ENCODE data around the gene B3GNT2. TPM values are rescaled to one million over a fixed set of nuclear protein-coding genes. Genes with fewer than 3 reads are reported as not detected.
"Not testable (repeated sequence)": the region's sequence is repeated elsewhere in the genome, so short reads cannot be mapped to it uniquely, and the experiment has no call there.

The B3GNT2 gene
- polyA plus RNA-seq, 4 donors, result 13.4 to 24.7 (median 19.2) TPM

- no peak overlapping the region for H3K4me3 ChIP-seq (ENCODE audit: low read depth in 1 of 3, low read length in 3 of 3)
- H3K27me3 ChIP-seq (ENCODE audit: control insufficient read depth in 3 of 3, insufficient read depth in 3 of 3, low read length in 3 of 3), result no peaks in the 10 kb centered on the region
- H3K36me3 ChIP-seq (ENCODE audit: control insufficient read depth in 3 of 3, insufficient read depth in 2 of 3, low read depth in 1 of 3, low read length in 3 of 3), result peaks cover 0 to 6% (median 0%) of the 10 kb centered on the region in 3 donors
- no peak overlapping the region for H3K27ac ChIP-seq (ENCODE audit: low read depth in 1 of 3, low read length in 2 of 3)
- no peaks in the 10 kb centered on the region for H3K9me3 ChIP-seq (ENCODE audit: control insufficient read depth in 2 of 2, insufficient read depth in 1 of 2, low read depth in 1 of 2, low read length in 1 of 2)
- DNase-seq (no peak), FAIRE-seq (no peak)
- H3K4me1 ChIP-seq (ENCODE audit: control insufficient read depth in 3 of 3, insufficient read depth in 2 of 3, low read depth in 1 of 3, low read length in 2 of 3), result no peaks in the 10 kb centered on the region
- 81 to 93% (median 90%) methylated on average over 6 of the region's 6 CpGs for WGBS, 3 donors
Observed at GRCh38 chr2:62156861-62157496, 38.9 kb upstream of the B3GNT2 start.

DNA sequence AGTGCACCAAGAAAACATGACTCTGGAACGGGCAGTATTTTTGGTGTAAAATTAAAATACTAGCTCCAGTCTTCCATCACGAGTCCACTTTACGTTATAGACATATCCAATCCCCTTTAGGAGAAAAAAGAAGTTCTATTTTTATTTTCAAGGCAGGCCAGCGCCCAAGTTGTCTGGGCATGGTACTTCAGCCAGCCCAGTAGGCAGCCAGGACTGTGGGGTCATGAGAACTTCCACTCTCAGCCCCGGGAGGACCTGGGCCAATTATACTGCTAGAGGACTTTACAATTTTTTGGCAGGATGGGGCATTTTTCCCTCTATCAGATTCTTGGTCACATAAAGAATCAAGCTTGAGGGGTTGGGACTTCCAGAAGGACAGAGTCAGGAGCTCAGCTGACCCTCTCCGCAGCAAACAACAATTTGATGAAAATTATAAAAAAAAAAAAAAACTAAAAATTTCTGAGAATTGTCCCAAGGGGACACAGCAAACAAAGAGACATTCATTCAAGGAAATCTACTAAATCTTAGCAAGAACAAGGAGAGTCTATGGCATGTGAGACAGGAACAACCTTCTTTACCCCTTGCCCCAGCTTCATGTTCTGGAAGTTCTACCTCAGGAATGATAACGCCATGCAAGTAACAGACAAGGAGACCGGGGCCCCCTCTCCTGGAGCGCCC is 37.3 kb upstream of the B3GNT2 start:
- DNase-seq (no peak), FAIRE-seq (no peak)
- H3K27ac ChIP-seq (ENCODE audit: low read depth in 1 of 3, low read length in 2 of 3), result no peak overlapping the region
- H3K9me3 ChIP-seq (ENCODE audit: control insufficient read depth in 2 of 2, insufficient read depth in 1 of 2, low read depth in 1 of 2, low read length in 1 of 2), result no peaks in the 10 kb centered on the region
- no peaks in the 10 kb centered on the region for H3K4me1 ChIP-seq (ENCODE audit: control insufficient read depth in 3 of 3, insufficient read depth in 2 of 3, low read depth in 1 of 3, low read length in 2 of 3)
- H3K27me3 ChIP-seq (ENCODE audit: control insufficient read depth in 3 of 3, insufficient read depth in 3 of 3, low read length in 3 of 3), result no peaks in the 10 kb centered on the region
- peaks cover 0 to 6% (median 0%) of the 10 kb centered on the region in 3 donors for H3K36me3 ChIP-seq (ENCODE audit: control insufficient read depth in 3 of 3, insufficient read depth in 2 of 3, low read depth in 1 of 3, low read length in 3 of 3)
- WGBS, 3 donors, result 91 to 95% (median 95%) methylated on average over 9 of the region's 9 CpGs
- H3K4me3 ChIP-seq (ENCODE audit: low read depth in 1 of 3, low read length in 3 of 3), result no peak overlapping the region

GRCh38 chr2:62160691-62161090 is 35.2 kb upstream of the B3GNT2 start:
- 96 to 97% (median 96%) methylated on average over 9 of the region's 9 CpGs for WGBS, 3 donors
- not testable (repeated sequence) for H3K4me3 ChIP-seq (ENCODE audit: low read depth in 1 of 3, low read length in 3 of 3); H3K27ac ChIP-seq (ENCODE audit: low read depth in 1 of 3, low read length in 2 of 3); DNase-seq; H3K4me1 ChIP-seq (ENCODE audit: control insufficient read depth in 3 of 3, insufficient read depth in 2 of 3, low read depth in 1 of 3, low read length in 2 of 3); H3K27me3 ChIP-seq (ENCODE audit: control insufficient read depth in 3 of 3, insufficient read depth in 3 of 3, low read length in 3 of 3); H3K9me3 ChIP-seq (ENCODE audit: control insufficient read depth in 2 of 2, insufficient read depth in 1 of 2, low read depth in 1 of 2, low read length in 1 of 2); H3K36me3 ChIP-seq (ENCODE audit: control insufficient read depth in 3 of 3, insufficient read depth in 2 of 3, low read depth in 1 of 3, low read length in 3 of 3); FAIRE-seq

DNA sequence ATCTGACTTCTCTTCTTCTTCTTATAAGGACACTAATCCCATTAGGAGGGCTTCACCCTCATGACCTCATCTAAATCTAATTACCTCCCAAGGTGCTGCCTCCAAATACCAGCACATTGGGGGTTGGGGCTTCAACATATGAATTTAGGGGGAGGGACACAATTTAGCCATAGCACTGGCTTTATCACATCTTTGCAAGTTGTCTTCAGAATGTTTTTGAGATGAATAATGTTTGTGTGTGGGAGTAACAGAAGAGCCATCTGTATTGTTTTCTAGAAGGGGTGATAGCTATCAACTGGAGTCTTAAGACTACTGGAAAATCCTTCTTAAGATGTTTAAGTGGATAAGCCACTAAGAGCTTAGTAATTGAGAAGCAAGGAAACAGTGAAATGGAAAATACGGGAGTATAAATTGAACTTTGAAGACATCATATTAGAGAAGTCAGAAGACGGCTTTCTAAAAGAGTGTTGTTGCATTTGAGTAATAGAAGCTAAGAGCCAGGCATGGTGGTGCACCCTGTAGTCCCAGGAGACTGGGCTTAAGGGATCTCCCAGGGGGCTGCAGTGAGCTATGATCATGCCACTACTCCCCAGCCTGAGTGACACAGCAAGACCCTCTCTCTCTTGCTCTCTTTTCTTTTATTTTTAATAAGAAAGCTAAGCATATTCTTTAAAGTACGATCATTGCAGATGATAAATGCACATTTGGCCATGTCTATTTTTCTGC is 32.6 kb upstream of the B3GNT2 start:
- H3K4me1 ChIP-seq (ENCODE audit: control insufficient read depth in 3 of 3, insufficient read depth in 2 of 3, low read depth in 1 of 3, low read length in 2 of 3), result no peaks in the 10 kb centered on the region
- no peaks in the 10 kb centered on the region for H3K9me3 ChIP-seq (ENCODE audit: control insufficient read depth in 2 of 2, insufficient read depth in 1 of 2, low read depth in 1 of 2, low read length in 1 of 2)
- FAIRE-seq, result no peak
- 83 to 97% (median 91%) methylated on average over 3 of the region's 3 CpGs for WGBS, 3 donors
- H3K36me3 ChIP-seq (ENCODE audit: control insufficient read depth in 3 of 3, insufficient read depth in 2 of 3, low read depth in 1 of 3, low read length in 3 of 3), result no peaks in the 10 kb centered on the region
- no peak for DNase-seq
- no peaks in the 10 kb centered on the region for H3K27me3 ChIP-seq (ENCODE audit: control insufficient read depth in 3 of 3, insufficient read depth in 3 of 3, low read length in 3 of 3)
- no peak overlapping the region for H3K27ac ChIP-seq (ENCODE audit: low read depth in 1 of 3, low read length in 2 of 3)
- H3K4me3 ChIP-seq (ENCODE audit: low read depth in 1 of 3, low read length in 3 of 3), result no peak overlapping the region

DNA sequence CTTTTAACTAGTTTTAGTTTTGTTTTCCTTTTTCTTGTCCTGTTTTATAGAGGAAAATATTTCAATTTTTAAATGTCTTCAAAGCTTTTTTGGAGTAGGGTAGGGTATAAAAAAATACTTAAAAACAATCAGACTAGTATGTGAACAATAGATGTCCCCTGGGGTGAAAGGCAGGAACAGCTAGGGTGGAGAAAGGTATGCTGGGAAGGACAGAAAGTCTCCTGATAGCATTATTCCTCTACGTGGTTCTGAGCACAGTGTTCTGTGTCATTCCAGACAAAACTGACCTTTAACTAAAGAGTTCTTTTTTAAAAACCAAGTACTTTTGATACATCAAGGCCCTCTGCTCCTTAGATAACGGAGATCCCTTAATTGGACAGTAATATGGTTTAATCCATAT is 32.1 kb upstream of the B3GNT2 start:
- no peak for DNase-seq
- 63 to 77% (median 65%) methylated on average over 2 of the region's 2 CpGs for WGBS, 3 donors
- FAIRE-seq, result no peak
- H3K4me3 ChIP-seq (ENCODE audit: low read depth in 1 of 3, low read length in 3 of 3), result no peak overlapping the region
- H3K36me3 ChIP-seq (ENCODE audit: control insufficient read depth in 3 of 3, insufficient read depth in 2 of 3, low read depth in 1 of 3, low read length in 3 of 3), result no peaks in the 10 kb centered on the region
- H3K4me1 ChIP-seq (ENCODE audit: control insufficient read depth in 3 of 3, insufficient read depth in 2 of 3, low read depth in 1 of 3, low read length in 2 of 3), result no peaks in the 10 kb centered on the region
- H3K27ac ChIP-seq (ENCODE audit: low read depth in 1 of 3, low read length in 2 of 3), result no peak overlapping the region
- H3K27me3 ChIP-seq (ENCODE audit: control insufficient read depth in 3 of 3, insufficient read depth in 3 of 3, low read length in 3 of 3), result no peaks in the 10 kb centered on the region
- no peaks in the 10 kb centered on the region for H3K9me3 ChIP-seq (ENCODE audit: control insufficient read depth in 2 of 2, insufficient read depth in 1 of 2, low read depth in 1 of 2, low read length in 1 of 2)

DNA sequence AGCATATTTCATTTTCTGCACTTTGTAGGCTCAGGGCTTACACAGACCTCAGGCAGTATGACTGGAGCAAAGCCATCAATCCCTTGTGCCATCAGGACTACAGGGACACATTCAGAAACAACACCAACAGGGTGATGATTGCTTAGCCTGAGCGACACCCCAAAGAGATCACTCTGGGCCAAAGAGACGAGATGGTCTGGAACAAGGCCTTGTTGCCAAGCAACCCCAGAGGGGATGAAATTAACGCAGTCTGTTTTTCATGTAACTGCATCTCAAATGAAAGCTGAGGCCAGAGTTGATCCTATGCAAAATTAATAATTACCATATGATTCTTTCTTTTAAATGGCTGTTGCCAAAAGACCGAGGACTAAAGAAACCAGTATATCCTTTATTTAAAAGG is 20.2 kb upstream of the B3GNT2 start:
- no peak overlapping the region for H3K4me3 ChIP-seq (ENCODE audit: low read depth in 1 of 3, low read length in 3 of 3)
- H3K27me3 ChIP-seq (ENCODE audit: control insufficient read depth in 3 of 3, insufficient read depth in 3 of 3, low read length in 3 of 3), result no peaks in the 10 kb centered on the region
- H3K27ac ChIP-seq (ENCODE audit: low read depth in 1 of 3, low read length in 2 of 3), result no peak overlapping the region
- H3K36me3 ChIP-seq (ENCODE audit: control insufficient read depth in 3 of 3, insufficient read depth in 2 of 3, low read depth in 1 of 3, low read length in 3 of 3), result no peaks in the 10 kb centered on the region
- H3K9me3 ChIP-seq (ENCODE audit: control insufficient read depth in 2 of 2, insufficient read depth in 1 of 2, low read depth in 1 of 2, low read length in 1 of 2), result no peaks in the 10 kb centered on the region
- DNase-seq (no peak), FAIRE-seq (no peak)
- whole genome bisulfite sequencing, 3 donors, result 86 to 97% (median 89%) methylated on average over 4 of the region's 4 CpGs
- H3K4me1 ChIP-seq (ENCODE audit: control insufficient read depth in 3 of 3, insufficient read depth in 2 of 3, low read depth in 1 of 3, low read length in 2 of 3), result peaks cover 0 to 15% (median 6%) of the 10 kb centered on the region in 3 donors

- Histone ChIP-seq H3K27ac (ENCODE audit: low read depth in 1 of 3, low read length in 2 of 3) (no peak overlapping the region), H3K9me3 (ENCODE audit: control insufficient read depth in 2 of 2, insufficient read depth in 1 of 2, low read depth in 1 of 2, low read length in 1 of 2) (no peaks in the 10 kb centered on the region), H3K4me1 (ENCODE audit: control insufficient read depth in 3 of 3, insufficient read depth in 2 of 3, low read depth in 1 of 3, low read length in 2 of 3) (peaks cover 0 to 15% (median 6%) of the 10 kb centered on the region in 3 donors), H3K27me3 (ENCODE audit: control insufficient read depth in 3 of 3, insufficient read depth in 3 of 3, low read length in 3 of 3) (no peaks in the 10 kb centered on the region), H3K36me3 (ENCODE audit: control insufficient read depth in 3 of 3, insufficient read depth in 2 of 3, low read depth in 1 of 3, low read length in 3 of 3) (no peaks in the 10 kb centered on the region), H3K4me3 (ENCODE audit: low read depth in 1 of 3, low read length in 3 of 3) (no peak overlapping the region)
- FAIRE-seq (no peak), DNase-seq (no peak)
Observed at GRCh38 chr2:62176801-62177200, 19.1 kb upstream of the B3GNT2 start.

GRCh38 chr2:62177392-62178049 is 18.4 kb upstream of the B3GNT2 start:
- FAIRE-seq (no peak), DNase-seq (peak; percentile 53 to 61)
- H3K9me3 ChIP-seq (ENCODE audit: control insufficient read depth in 2 of 2, insufficient read depth in 1 of 2, low read depth in 1 of 2, low read length in 1 of 2), result no peaks in the 10 kb centered on the region
- WGBS, 3 donors, result 52 to 82% (median 70%) methylated on average over 4 of the region's 4 CpGs
- no peak overlapping the region for H3K4me3 ChIP-seq (ENCODE audit: low read depth in 1 of 3, low read length in 3 of 3)
- peaks cover 0 to 15% (median 6%) of the 10 kb centered on the region in 3 donors for H3K4me1 ChIP-seq (ENCODE audit: control insufficient read depth in 3 of 3, insufficient read depth in 2 of 3, low read depth in 1 of 3, low read length in 2 of 3)
- H3K27me3 ChIP-seq (ENCODE audit: control insufficient read depth in 3 of 3, insufficient read depth in 3 of 3, low read length in 3 of 3), result no peaks in the 10 kb centered on the region
- H3K27ac ChIP-seq (ENCODE audit: low read depth in 1 of 3, low read length in 2 of 3), result peak overlapping the region in 1 of 3 donors; percentile 52
- H3K36me3 ChIP-seq (ENCODE audit: control insufficient read depth in 3 of 3, insufficient read depth in 2 of 3, low read depth in 1 of 3, low read length in 3 of 3), result no peaks in the 10 kb centered on the region

Measured in small intestine (tissue), 7 donors.